GM12874 (cell line): ENCODE data around the gene TRHDE.

Experiments used
- TF ChIP-seq, protein P1 (sequence below): IDR thresholded peaks from 2 replicates; pipeline ENCODE4 v1.5.1; 2011; ENCODE audit warnings: low read depth, mild to moderate bottlenecking, control low read depth, low read length, moderate library complexity; ENCODE audit not compliant: insufficient read depth

Gene TRHDE

DNA sequence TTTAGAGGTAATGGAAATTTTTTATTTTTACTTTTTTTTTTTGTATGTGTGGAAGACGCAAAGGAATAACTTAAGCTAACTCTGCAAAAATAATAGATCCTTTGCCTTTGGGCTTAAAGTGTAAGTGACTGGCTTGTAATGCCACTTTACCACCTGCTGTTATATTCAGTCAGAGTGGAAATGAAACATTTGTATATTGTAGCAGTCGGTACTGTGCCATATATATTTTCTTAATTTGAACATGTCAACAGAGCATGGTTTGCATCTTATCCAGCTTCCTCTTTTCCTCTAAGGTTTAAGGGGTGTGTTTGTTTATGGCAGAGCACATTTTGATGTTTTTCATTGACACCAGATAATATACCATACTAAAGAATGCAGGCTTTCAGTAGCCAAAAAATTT is 176.6 kb downstream of the TRHDE start:
- TF ChIP-seq, protein P1, sequence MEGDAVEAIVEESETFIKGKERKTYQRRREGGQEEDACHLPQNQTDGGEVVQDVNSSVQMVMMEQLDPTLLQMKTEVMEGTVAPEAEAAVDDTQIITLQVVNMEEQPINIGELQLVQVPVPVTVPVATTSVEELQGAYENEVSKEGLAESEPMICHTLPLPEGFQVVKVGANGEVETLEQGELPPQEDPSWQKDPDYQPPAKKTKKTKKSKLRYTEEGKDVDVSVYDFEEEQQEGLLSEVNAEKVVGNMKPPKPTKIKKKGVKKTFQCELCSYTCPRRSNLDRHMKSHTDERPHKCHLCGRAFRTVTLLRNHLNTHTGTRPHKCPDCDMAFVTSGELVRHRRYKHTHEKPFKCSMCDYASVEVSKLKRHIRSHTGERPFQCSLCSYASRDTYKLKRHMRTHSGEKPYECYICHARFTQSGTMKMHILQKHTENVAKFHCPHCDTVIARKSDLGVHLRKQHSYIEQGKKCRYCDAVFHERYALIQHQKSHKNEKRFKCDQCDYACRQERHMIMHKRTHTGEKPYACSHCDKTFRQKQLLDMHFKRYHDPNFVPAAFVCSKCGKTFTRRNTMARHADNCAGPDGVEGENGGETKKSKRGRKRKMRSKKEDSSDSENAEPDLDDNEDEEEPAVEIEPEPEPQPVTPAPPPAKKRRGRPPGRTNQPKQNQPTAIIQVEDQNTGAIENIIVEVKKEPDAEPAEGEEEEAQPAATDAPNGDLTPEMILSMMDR = no peak

DNA sequence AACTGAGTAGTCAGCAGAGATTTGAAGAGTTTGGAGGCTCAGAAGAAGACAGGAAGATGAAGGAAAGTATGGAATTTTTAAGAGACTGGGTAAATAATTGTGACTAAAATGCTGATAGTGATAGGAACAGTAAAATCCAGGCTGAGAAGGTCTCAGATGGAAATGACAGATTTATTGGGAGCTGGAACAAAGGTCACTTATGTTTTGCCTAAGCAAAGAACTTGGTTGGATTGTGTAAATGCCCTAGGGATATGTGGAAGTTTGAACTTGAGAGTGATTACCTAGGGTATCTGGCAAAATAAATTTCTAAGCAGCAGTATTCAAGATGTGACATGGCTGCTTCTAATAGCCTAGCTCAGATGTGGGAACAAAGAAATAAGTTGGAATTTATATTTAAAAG is 180.9 kb downstream of the TRHDE start:
- TF ChIP-seq, protein P1 = no peak

DNA sequence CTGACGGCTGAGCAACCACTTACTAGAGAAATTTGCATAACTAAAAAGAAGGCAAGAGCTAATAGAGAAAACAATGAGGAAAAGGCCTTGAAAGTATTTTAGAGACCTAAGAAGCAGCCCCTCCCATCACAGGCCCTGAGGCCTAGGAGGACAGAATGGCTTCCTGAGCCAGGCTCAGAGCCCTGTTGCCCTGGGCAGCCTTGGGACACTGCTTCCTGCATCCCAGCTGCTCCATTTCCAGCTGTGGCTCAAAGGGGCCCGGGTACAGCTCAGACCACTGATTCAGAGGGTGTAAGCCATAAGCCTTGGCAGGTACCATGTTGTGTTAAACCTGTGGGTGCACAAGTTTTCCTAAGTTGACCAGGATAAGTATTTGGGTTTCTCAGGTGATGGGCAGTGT is 181.4 kb downstream of the TRHDE start:
- TF ChIP-seq, protein P1 = no peak

DNA sequence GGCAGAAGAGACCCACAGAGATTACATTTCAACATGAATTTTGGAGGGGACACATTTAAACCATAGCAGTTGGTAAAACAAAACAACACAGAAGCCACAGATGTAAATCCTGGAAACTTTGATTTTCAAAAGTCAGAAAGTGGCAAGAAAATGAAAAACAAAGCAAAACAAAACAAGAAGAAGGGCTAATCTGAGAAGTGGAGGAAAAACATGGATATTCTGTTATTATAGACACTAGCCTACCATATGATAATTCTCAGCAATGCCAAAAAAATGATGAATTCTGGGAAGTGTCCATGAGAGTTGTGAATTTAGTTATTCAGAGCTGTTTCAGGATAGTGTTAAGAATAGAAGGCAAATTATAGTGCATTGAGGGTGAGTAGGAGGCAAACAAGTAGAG is 192.3 kb downstream of the TRHDE start:
- TF ChIP-seq, protein P1 = no peak

DNA sequence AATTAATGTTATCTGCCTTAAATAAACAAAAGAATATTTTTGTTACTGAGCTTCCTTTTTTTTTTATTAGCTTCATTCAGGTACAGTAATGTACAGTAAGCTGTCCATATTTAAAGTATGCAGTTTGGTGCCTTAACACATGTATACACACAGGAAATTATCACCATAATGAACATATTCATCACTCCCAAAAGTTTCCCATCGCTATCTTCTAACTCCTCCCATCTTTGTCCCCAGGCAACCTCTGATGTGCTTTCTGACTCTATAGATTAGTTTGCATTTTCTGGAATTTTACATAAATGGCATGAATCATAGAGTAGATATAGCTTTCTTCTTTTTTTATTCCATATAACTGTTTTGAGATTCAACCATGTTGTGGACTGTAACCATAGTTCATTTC is 193.0 kb downstream of the TRHDE start:
- TF ChIP-seq, protein P1 = no peak

DNA sequence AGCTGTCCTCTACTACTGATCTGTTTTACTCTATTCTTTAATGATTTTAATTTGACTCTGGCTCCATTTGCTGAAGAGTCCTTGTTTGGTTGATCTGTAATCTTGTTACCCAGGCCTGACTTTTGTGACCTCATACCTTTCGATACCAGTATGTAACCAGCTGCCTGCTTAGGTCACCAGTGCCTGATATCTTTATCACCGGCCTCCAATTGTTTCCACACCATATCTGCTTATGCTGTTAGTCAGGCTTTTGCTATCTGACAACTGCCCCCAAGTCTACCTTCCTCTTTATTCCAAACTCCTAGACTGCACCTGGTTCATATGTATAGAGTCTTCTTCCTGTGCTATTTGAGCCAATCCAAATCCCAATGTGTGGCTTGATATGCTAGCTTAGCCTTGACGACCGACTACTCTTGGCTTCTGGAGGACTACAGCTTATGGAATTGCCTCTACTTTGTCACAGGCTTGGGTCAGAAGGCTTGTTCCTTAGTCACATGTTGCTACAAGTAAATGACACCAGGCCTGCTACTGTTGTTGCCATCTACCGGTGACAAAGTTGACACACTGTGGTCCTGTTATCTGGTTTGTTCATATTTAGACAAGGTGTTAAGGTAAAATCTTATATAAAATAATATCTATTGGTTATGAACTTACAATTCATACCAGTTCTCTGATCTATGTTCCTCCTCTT is 193.9 kb downstream of the TRHDE start:
- TF ChIP-seq, protein P1 = no peak

DNA sequence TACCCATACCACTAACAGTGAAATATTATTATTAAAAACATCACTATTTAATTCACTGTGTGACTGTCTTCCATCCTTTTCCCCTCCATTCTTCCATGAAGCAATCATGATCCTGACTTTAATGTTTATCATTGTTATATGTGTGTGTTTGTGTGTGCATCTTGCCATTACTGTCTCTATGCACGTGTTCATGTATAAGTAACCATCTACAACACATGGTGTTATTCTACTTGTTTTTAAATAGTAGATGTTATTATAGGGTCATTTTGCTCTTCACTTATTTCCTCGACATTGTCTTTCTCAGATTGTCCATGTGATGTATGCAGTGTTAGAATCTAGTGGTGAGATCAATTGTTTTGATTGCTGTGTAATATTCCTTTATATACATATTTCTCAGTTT is 195.8 kb downstream of the TRHDE start:
- TF ChIP-seq, protein P1 = no peak

DNA sequence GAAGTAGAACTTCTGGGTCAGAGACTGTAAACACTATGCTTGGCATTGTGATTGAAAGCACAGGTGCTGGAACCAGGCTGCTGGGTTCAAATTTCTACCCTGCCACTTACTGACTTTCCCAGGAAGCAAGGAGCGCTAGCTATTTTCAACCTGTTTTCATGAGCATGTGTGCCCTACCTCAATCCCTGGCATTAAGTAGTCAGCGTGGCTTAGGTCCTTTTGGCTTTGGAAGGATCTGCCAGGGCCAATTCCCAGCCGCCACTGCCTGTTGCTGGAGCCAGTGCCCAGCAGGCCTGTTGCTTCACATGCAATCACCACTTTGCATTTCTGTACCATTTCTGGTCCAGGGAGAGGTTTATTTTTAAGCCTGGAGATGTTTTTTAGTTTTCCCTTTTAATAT is 196.3 kb downstream of the TRHDE start:
- TF ChIP-seq, protein P1 = no peak
